HG03060 (cell line): Measurements from ENCODE around the gene TPSG1.
"Not testable (repeated sequence)": the region's sequence is repeated elsewhere in the genome, so short reads cannot be mapped to it uniquely, and the experiment has no call there.

Source experiments
- ATAC-seq: cut with Tn5 transposase; IDR thresholded peaks from one replicate; pipeline ENCODE4 v1.9.1; 2021; ENCODE audit warnings: low read depth, moderate number of reproducible peaks; ENCODE audit not compliant: unreplicated experiment

Gene TPSG1

GRCh38 chr16:1232049-1232748 is 7.1 kb upstream of the TPSG1 start:
- ATAC-seq = not testable (repeated sequence)

GRCh38 chr16:1231301-1231700 is 6.2 kb upstream of the TPSG1 start:
- not testable (repeated sequence) for ATAC-seq

- not testable (repeated sequence) for ATAC-seq
Measured at GRCh38 chr16:1230471-1231212, 5.6 kb upstream of the TPSG1 start.

GRCh38 chr16:1230084-1230470 is 5.0 kb upstream of the TPSG1 start, which contains the start of gene TPSB2:
TSS of gene TPSB2 (minus strand) at chr16:1230184. CDS start at chr16:1229951, 233 bp downstream.
- not testable (repeated sequence) for ATAC-seq

- ATAC-seq = not testable (repeated sequence)
Measured at GRCh38 chr16:1229476-1229875, 4.4 kb upstream of the TPSG1 start.

- not testable (repeated sequence) for ATAC-seq
Measured at GRCh38 chr16:1228227-1228626, 3.2 kb upstream of the TPSG1 start.

GRCh38 chr16:1226692-1227091 is 1.6 kb upstream of the TPSG1 start:
- not testable (repeated sequence) for ATAC-seq

GRCh38 chr16:1225728-1226311 is 752 bp upstream of the TPSG1 start:
- not testable (repeated sequence) for ATAC-seq

GRCh38 chr16:1224558-1224957 is 510 bp downstream of the TPSG1 start:
- ATAC-seq = no peak

GRCh38 chr16:1223355-1224214 is 1.5 kb downstream of the TPSG1 start:
- no peak for ATAC-seq

- no peak for ATAC-seq
Measured at GRCh38 chr16:1222553-1223354, 2.3 kb downstream of the TPSG1 start.

- no peak for ATAC-seq
Measured at GRCh38 chr16:1221628-1222552, 3.2 kb downstream of the TPSG1 start.

GRCh38 chr16:1220841-1221627 is 4.0 kb downstream of the TPSG1 start:
- ATAC-seq = no peak

- no peak for ATAC-seq
Measured at GRCh38 chr16:1220098-1220728, 4.9 kb downstream of the TPSG1 start.

GRCh38 chr16:1218930-1219611 is 6.0 kb downstream of the TPSG1 start:
- ATAC-seq = no peak

- no peak for ATAC-seq
Measured at GRCh38 chr16:1218061-1218929, 6.8 kb downstream of the TPSG1 start.
